ENCODE results near the gene ADCY4. TPM values are rescaled to one million over a fixed set of nuclear protein-coding genes. Genes with fewer than 3 reads are reported as not detected.

Gene ADCY4
- total RNA-seq, result 100 to 1,000 TPM in 1 of 4 donors, 10 to 100 TPM in 2, 1 to 10 TPM in 1; 9.7 to 144 (median 45.6) TPM

- no peak for TF ChIP-seq CTCF (IDR thresholded peaks at IDR 0.05)
- DNase-seq (ENCODE audit: low spot score) (no peak), ATAC-seq (ENCODE audit: low FRiP score) (no peak)
These were observed at the start of gene ADCY4 for GRCh38 chr14:24334431-24335291. Gene ADCY4, minus strand, starts transcription at chr14:24335071. Its CDS starts 419 bp downstream, at chr14:24334652.

GRCh38 chr14:24384169-24384568 is 49.3 kb upstream of the ADCY4 start:
- ATAC-seq (ENCODE audit: low FRiP score) (no peak), DNase-seq (ENCODE audit: low spot score) (no peak)
- no peak for TF ChIP-seq CTCF (IDR thresholded peaks at IDR 0.05)

GRCh38 chr14:24382064-24382371 is 47.1 kb upstream of the ADCY4 start:
- no peak for ATAC-seq (ENCODE audit: low FRiP score)
- DNase-seq (ENCODE audit: low spot score), result no peak
- TF ChIP-seq CTCF (IDR thresholded peaks at IDR 0.05), result no peak

GRCh38 chr14:24381363-24382063 is 46.6 kb upstream of the ADCY4 start:
- no peak for TF ChIP-seq CTCF (IDR thresholded peaks at IDR 0.05)
- ATAC-seq (ENCODE audit: low FRiP score) (no peak), DNase-seq (ENCODE audit: low spot score) (no peak)

DNA sequence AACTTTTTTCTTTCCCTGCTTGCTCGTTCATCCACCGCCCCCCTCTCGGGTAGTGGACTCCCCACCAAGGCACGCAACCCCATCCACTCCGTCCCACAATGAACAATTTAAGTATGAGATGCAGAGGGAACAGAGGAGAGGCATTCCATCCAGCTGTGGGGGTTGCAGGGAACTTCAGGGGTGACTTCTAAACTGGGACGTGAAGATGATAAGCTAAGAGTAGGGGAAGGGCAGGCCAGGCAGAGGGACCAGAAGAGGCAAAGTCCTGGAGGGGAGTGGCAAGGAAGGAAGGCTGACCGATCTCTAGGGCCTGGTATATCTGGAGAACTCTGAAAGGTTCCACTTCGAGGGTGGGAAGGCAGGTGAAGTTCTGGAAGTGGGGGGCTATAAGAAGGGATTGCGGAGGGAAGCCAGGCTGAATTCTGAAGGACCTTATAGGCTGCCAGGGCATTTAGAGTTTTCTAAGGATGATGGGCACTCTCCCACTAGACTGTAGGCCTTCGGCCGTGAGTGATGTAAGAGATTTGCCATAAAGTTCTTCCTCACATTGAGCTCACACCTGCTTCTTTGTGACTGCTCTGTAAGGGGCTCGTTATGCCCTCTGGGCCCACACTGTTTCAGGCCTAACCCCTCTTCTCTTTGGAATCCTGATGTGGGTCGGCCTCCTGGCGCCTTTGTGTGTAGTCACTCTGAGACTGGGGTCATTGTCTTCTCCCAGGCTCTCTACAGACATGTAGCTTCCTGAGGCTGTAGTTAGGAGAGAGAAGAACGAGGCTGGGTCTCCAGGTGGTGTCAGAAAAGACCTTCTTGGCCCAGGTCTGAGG is 45.2 kb upstream of the ADCY4 start:
- no peak for DNase-seq (ENCODE audit: low spot score)
- no peak for TF ChIP-seq CTCF (IDR thresholded peaks at IDR 0.05)
- ATAC-seq (ENCODE audit: low FRiP score), result no peak

DNA sequence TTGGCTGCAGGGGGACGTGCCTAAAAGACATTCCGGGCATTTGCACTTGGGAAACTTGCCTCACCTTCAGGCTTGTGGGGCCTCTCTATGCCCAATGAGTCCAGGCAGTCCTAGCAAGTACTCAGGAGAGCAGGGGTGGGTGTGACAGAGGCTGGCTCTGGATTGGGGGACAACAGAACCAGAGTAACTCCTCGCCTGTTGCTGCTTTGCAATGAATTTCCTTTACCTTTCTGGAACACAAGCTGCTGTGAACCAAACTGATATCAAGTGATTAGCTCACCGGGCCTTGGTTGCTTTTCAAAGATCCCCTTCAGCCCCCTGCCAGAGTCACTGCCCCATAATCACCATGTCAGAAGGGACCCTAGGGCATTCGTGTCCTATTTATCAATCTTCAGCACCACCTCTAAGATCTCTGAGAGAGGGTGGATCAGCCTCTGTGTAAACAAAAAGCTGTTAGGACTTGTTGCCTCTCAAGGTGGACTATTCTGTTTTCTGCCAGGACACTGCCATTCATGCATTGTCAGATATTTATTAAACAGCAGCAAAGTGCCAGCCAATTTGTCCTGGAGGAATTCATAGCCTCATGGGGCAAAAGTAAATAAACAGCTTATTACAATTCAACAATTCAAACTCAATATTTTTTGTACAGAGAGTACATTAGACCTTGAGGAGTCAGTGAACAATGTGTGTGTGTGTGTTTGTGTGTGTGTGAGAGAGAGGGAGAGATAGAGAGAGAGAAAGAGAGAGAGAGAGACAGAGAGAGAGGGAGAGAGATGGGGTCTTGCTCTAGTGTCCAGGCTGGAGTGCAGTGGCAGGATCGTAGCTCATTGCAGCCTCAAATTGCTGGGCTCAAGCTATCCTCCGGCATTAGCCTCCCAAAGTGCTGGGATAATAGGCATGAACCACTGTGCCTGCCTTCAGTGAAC is 44.4 kb upstream of the ADCY4 start:
- no peak for DNase-seq (ENCODE audit: low spot score)
- TF ChIP-seq CTCF (IDR thresholded peaks at IDR 0.05), result no peak
- no peak for ATAC-seq (ENCODE audit: low FRiP score)
